ENCODE measurements around the gene C11orf97. TPM values are rescaled to one million over a fixed set of nuclear protein-coding genes. Genes with fewer than 3 reads are reported as not detected.

The C11orf97 gene
- total RNA-seq (not detected), polyA plus RNA-seq (not detected)

DNA sequence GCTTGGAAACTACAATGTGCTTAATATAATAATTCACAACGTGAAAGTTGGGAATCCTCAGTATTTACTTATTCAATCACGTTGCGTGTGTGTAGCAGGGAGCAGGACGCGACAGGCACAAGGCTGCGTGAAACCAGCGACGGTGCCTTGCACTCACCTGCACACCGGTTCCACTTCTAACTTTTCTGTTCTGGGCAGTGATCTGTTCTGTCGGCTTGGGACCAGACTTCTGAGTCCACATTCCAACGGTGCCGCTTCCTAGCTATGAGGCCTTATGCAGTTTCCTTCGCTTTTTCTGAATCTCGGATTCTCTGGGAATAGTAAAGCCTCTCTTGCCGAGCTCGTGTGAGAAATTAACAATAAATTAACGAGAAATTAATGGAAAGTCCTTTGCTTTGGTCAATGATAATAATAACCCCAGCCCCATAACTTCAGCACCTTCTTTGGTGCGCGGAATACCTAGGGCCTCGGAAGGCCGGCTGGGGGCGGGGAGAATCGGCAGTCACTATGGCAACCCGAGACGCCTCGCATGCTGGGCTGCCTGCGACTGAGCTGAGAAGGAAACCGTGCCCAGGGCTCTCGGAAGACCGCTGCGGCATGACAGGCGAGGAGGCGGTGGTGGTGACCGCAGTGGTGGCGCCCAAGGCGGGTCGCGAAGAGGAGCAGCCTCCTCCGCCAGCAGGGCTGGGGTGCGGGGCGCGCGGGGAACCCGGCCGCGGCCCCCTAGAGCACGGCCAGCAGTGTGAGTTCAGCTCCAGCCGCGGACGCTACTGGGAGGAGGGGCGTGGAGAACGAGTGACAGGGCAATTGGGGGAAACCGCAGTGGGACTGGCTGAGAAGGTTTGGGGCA lies at the start of gene C11orf97:
Gene C11orf97, plus strand, starts transcription at position 530 of the 850 bp plus-strand sequence. Its CDS starts 68 bp downstream, at position 598.
- Histone ChIP-seq H3K4me3 (peak within 1 kb of the TSS; percentile 33 to 63 (median 49)), H3K9me3 (no peaks in the 10 kb centered on the region), H3K27me3 (peaks cover 0 to 16% (median 0%) of the 10 kb centered on the region in 3 donors), H3K27ac (no peak within 1 kb of the TSS), H3K4me1 (peaks cover 0 to 7% (median 2%) of the 10 kb centered on the region in 4 donors), H3K36me3 (no peaks in the 10 kb centered on the region)
- TF ChIP-seq, protein P1, sequence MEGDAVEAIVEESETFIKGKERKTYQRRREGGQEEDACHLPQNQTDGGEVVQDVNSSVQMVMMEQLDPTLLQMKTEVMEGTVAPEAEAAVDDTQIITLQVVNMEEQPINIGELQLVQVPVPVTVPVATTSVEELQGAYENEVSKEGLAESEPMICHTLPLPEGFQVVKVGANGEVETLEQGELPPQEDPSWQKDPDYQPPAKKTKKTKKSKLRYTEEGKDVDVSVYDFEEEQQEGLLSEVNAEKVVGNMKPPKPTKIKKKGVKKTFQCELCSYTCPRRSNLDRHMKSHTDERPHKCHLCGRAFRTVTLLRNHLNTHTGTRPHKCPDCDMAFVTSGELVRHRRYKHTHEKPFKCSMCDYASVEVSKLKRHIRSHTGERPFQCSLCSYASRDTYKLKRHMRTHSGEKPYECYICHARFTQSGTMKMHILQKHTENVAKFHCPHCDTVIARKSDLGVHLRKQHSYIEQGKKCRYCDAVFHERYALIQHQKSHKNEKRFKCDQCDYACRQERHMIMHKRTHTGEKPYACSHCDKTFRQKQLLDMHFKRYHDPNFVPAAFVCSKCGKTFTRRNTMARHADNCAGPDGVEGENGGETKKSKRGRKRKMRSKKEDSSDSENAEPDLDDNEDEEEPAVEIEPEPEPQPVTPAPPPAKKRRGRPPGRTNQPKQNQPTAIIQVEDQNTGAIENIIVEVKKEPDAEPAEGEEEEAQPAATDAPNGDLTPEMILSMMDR (IDR thresholded peaks at IDR 0.05), result no peak
- TF ChIP-seq POLR2AphosphoS5 (IDR thresholded peaks at IDR 0.05), result no peak
- no peak for TF ChIP-seq EP300 (IDR thresholded peaks at IDR 0.05)
- no peak for TF ChIP-seq POLR2A (IDR thresholded peaks at IDR 0.05)
- DNase-seq, result peak; percentile 72
- intact Hi-C loops (cut with DNase I), result loop anchor here (10.0 kb wide), 1 partner anchor 383 kb away; no protein-coding TSS in a partner anchor
- WGBS, 2 donors, result 16 to 17% methylated on average over 53 of the region's 53 CpGs

- intact Hi-C loops (cut with DNase I), result no loop called here
- no peaks in the 10 kb centered on the region for H3K9me3 ChIP-seq
- no peak overlapping the region for H3K27ac ChIP-seq
- WGBS, 2 donors, result 92 to 95% methylated on average over 2 of the region's 2 CpGs
- H3K27me3 ChIP-seq, result no peaks in the 10 kb centered on the region
- no peaks in the 10 kb centered on the region for H3K4me1 ChIP-seq
- TF ChIP-seq POLR2AphosphoS5 (IDR thresholded peaks at IDR 0.05) (no peak), POLR2A (IDR thresholded peaks at IDR 0.05) (no peak), EP300 (IDR thresholded peaks at IDR 0.05) (no peak)
- TF ChIP-seq, protein P1 (IDR thresholded peaks at IDR 0.05), result no peak
- no peak overlapping the region for H3K4me3 ChIP-seq
- H3K36me3 ChIP-seq, result peaks cover 0 to 65% (median 0%) of the 10 kb centered on the region in 4 donors
- no peak for DNase-seq
These were observed 42.8 kb upstream of the C11orf97 start for GRCh38 chr11:94469416-94469815.

DNA sequence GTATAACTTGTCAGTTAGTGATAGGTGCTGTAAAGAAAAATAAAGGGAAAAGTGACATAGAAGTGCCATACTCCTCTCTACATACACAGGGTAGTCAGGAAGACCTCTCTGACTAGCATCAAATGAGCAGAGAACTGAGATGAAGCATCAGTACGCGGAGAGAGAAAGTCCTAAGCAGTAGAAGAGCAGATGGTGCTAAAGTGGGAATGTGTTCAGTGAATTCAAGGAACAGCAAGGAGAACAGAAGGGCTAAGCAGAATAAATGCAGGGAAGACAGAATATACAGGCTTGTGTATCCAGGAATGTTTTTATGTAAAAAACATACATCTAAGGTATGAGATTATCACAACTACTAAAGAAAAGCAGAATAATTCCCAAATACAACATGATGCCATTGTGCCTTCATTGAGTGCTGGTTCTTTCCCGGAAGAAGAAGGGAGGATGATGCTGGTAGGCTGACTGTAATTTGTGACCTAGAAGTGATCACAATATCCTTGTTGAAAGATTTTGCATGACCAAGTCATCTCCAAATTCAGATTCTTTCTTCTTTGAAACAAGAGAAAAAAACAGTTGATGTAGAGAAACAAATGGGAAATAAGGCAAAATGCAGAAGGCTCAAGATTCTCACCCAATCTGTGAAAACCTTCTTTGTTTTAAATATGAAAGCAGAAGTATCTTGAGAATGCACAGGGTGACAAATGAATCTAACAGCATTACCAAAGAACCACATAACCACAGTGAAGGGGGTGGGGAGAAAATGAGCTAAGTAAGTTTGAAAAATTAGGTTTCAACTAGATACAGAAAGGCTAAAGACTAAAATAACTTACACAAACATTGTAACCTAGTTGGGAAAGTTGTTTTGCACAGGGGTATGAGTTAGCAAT lies 39.1 kb upstream of the C11orf97 start:
- no peak overlapping the region for H3K27ac ChIP-seq
- no peaks in the 10 kb centered on the region for H3K27me3 ChIP-seq
- no peak for DNase-seq
- H3K4me1 ChIP-seq, result no peaks in the 10 kb centered on the region
- intact Hi-C loops (cut with DNase I), result no loop called here
- no peak overlapping the region for H3K4me3 ChIP-seq
- TF ChIP-seq, protein P1 (IDR thresholded peaks at IDR 0.05), result no peak
- TF ChIP-seq POLR2AphosphoS5 (IDR thresholded peaks at IDR 0.05) (no peak), POLR2A (IDR thresholded peaks at IDR 0.05) (no peak), EP300 (IDR thresholded peaks at IDR 0.05) (no peak)
- 90 to 95% methylated on average over 3 of the region's 3 CpGs for WGBS, 2 donors
- H3K36me3 ChIP-seq, result peaks cover 0 to 73% (median 4%) of the 10 kb centered on the region in 4 donors
- H3K9me3 ChIP-seq, result no peaks in the 10 kb centered on the region

DNA sequence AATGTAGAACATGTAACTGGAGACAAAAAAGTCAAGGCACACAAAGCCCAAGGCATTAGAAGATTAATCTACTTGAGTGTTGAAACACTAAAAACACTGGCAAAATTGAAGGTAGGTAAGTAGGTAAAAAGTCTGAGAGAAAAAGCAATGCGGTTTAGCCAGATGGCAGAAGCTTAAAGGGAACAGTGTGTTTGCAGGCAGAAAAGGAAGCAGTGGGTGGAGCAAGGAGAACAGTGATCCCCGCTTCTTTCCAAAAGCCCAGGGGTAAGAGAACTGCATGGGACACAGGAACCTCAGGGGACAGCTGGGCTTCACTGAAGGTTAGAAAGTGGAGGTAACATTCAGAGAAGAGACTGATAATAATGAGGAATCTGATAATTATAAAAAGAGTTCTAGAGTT lies 34.6 kb upstream of the C11orf97 start:
- no peak overlapping the region for H3K4me3 ChIP-seq
- no peak overlapping the region for H3K27ac ChIP-seq
- H3K27me3 ChIP-seq, result no peaks in the 10 kb centered on the region
- TF ChIP-seq POLR2AphosphoS5 (IDR thresholded peaks at IDR 0.05), result no peak
- TF ChIP-seq, protein P1 (IDR thresholded peaks at IDR 0.05), result no peak
- TF ChIP-seq POLR2A (IDR thresholded peaks at IDR 0.05), result no peak
- no peak for TF ChIP-seq EP300 (IDR thresholded peaks at IDR 0.05)
- intact Hi-C loops (cut with DNase I), result no loop called here
- no peaks in the 10 kb centered on the region for H3K4me1 ChIP-seq
- no peaks in the 10 kb centered on the region for H3K9me3 ChIP-seq
- WGBS, 2 donors, result 67 to 88% methylated on average over 2 of the region's 2 CpGs
- DNase-seq, result no peak
- H3K36me3 ChIP-seq, result peaks cover 0 to 77% (median 9%) of the 10 kb centered on the region in 4 donors
